Measurements from ENCODE around the gene RAB5IF. TPM values are rescaled to one million over a fixed set of nuclear protein-coding genes. Genes with fewer than 3 reads are reported as not detected.

Gene RAB5IF
- total and polyA plus RNA-seq, 2 of the 13 experiments (the other 11 are each of a cell fraction or from before 2014, with no cell fraction given): 261 to 305 TPM

- TF ChIP-seq PAXIP1 (CRISPR knock-in tag; conservative IDR thresholded peaks at IDR 0.05) (peak; percentile 80), ZFP36 (IDR thresholded peaks at IDR 0.05; ENCODE audit: borderline replicate concordance, low read depth, low read length, partially characterized antibody) (no peak), IRF2 (CRISPR knock-in tag; IDR thresholded peaks at IDR 0.05) (peak; percentile 77), AFF4 (CRISPR knock-in tag; IDR thresholded peaks at IDR 0.05) (0 out of 2 replicates have a peak, but pooled peaks have one; percentile 4), ZNF263 (CRISPR knock-in tag; IDR thresholded peaks at IDR 0.05) (peak; percentile 73), SALL1 (CRISPR knock-in tag; IDR thresholded peaks at IDR 0.05) (peak; percentile 89; the same call in 1 of the 2 replicates), TEF (CRISPR knock-in tag; IDR thresholded peaks at IDR 0.05) (peak; percentile 66; the same call in 1 of the 2 replicates), ZNF382 (CRISPR knock-in tag; IDR thresholded peaks at IDR 0.05; ENCODE audit: borderline replicate concordance) (no peak), HIC2 (CRISPR knock-in tag; IDR thresholded peaks at IDR 0.05; ENCODE audit: low read depth) (no peak), ZNF512B (CRISPR knock-in tag; IDR thresholded peaks at IDR 0.05; ENCODE audit: borderline replicate concordance) (peak; percentile 20; the same call in 1 of the 2 replicates), JDP2 (CRISPR knock-in tag; IDR thresholded peaks at IDR 0.05; ENCODE audit: borderline replicate concordance) (no peak), ZNF232 (CRISPR knock-in tag; IDR thresholded peaks at IDR 0.05; ENCODE audit: borderline replicate concordance) (peak; percentile 88; the same call in 1 of the 2 replicates)
These were observed 32.3 kb upstream of the RAB5IF start, which contains the start of gene TGIF2 (continued) for GRCh38 chr20:36573103-36573797.

Measured in HepG2 (cell line).